Astrocyte (in vitro differentiated cells and primary cell): Measurements from ENCODE around the gene DCST2.

Experiments
- EZH2 ChIP-seq: IDR thresholded peaks from 2 replicates; pipeline ENCODE4 v1.6.1; 2012; ENCODE audit warnings: mild to moderate bottlenecking, low read length, inconsistent platforms; ENCODE audit not compliant: insufficient read depth
- TF ChIP-seq, protein P1 (sequence below): IDR thresholded peaks from 2 replicates; pipeline ENCODE4 v1.5.1; 2011; ENCODE audit warnings: low read depth, mild to moderate bottlenecking, inconsistent platforms, low read length, moderate library complexity; ENCODE audit not compliant: insufficient read depth

DNA sequence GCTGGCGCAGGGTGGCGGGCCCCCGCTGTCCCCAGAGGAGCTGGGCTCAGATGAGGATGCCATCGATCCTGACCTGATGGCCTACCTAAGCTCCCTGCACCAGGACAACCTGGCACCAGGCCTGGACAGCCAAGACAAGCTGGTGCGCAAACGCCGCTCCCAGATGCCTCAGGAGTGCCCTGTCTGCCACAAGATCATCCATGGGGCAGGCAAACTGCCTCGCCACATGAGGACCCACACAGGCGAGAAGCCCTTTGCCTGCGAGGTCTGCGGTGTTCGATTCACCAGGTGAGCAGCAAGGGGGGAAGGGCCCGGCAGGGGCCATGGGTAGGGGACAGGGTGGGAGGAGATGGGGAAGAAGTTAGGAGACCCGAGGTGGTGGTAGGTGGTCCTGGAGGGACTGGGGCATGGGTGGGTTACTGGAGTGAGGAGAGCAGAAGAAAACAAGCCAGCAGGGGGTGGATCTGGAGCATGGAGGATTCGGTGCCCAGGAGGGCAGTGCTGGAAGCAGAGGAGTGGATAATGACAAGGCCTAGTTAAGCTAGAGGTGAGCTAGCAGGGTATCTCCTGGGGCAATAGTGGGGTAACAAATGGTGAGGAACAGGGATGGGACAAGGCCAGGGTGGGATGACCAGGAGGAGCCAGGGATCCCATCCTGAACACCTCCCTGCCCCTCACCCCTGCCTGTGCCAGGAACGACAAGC is 17.9 kb downstream of the DCST2 start:
- TF ChIP-seq, protein P1, sequence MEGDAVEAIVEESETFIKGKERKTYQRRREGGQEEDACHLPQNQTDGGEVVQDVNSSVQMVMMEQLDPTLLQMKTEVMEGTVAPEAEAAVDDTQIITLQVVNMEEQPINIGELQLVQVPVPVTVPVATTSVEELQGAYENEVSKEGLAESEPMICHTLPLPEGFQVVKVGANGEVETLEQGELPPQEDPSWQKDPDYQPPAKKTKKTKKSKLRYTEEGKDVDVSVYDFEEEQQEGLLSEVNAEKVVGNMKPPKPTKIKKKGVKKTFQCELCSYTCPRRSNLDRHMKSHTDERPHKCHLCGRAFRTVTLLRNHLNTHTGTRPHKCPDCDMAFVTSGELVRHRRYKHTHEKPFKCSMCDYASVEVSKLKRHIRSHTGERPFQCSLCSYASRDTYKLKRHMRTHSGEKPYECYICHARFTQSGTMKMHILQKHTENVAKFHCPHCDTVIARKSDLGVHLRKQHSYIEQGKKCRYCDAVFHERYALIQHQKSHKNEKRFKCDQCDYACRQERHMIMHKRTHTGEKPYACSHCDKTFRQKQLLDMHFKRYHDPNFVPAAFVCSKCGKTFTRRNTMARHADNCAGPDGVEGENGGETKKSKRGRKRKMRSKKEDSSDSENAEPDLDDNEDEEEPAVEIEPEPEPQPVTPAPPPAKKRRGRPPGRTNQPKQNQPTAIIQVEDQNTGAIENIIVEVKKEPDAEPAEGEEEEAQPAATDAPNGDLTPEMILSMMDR, result no peak
- TF ChIP-seq EZH2, result no peak
